Measurements from ENCODE around the gene NUP214. TPM values are rescaled to one million over a fixed set of nuclear protein-coding genes. Genes with fewer than 3 reads are reported as not detected.

Gene NUP214
- total RNA-seq, 1 experiment from 2014 or later, result 10.8 TPM

- H3K36me3 ChIP-seq, result no peaks in the 10 kb centered on the region
- no peak for DNase-seq (ENCODE audit: low read depth in 1 of 2, low spot score in 2 of 2)
- H3K9me3 ChIP-seq (replicated peaks), result no peaks in the 10 kb centered on the region
- H3K4me3 ChIP-seq, result no peak overlapping the region
- H3K27ac ChIP-seq, result no peak overlapping the region
- no peaks in the 10 kb centered on the region for H3K4me1 ChIP-seq (replicated peaks)
- H3K27me3 ChIP-seq (replicated peaks), result no peaks in the 10 kb centered on the region
These were observed 8.1 kb upstream of the NUP214 start for GRCh38 chr9:131117121-131117761.

- Histone ChIP-seq H3K9me3 (replicated peaks) (no peaks in the 10 kb centered on the region), H3K36me3 (no peaks in the 10 kb centered on the region), H3K4me3 (no peak overlapping the region), H3K4me1 (replicated peaks) (no peaks in the 10 kb centered on the region), H3K27ac (no peak overlapping the region), H3K27me3 (replicated peaks) (no peaks in the 10 kb centered on the region)
- DNase-seq (ENCODE audit: low read depth in 1 of 2, low spot score in 2 of 2), result no peak
These were observed 7.6 kb upstream of the NUP214 start for GRCh38 chr9:131117762-131118145.

GRCh38 chr9:131119600-131119999, 5.8 kb upstream of the NUP214 start:
- Histone ChIP-seq H3K4me3 (no peak overlapping the region), H3K4me1 (replicated peaks) (peaks cover 2% of the 10 kb centered on the region; the same call in 1 of the 2 replicates), H3K27ac (no peak overlapping the region), H3K9me3 (replicated peaks) (no peaks in the 10 kb centered on the region), H3K27me3 (replicated peaks) (no peaks in the 10 kb centered on the region), H3K36me3 (no peaks in the 10 kb centered on the region)
- DNase-seq (ENCODE audit: low read depth in 1 of 2, low spot score in 2 of 2), result no peak

- H3K4me1 ChIP-seq (replicated peaks), result peaks cover 5% of the 10 kb centered on the region; the same call in 1 of the 2 replicates
- no peak for DNase-seq (ENCODE audit: low read depth in 1 of 2, low spot score in 2 of 2)
- H3K27me3 ChIP-seq (replicated peaks), result no peaks in the 10 kb centered on the region
- H3K36me3 ChIP-seq, result peaks cover 2% of the 10 kb centered on the region; the same call in 1 of the 2 replicates
- no peak overlapping the region for H3K27ac ChIP-seq
- no peak overlapping the region for H3K4me3 ChIP-seq
- H3K9me3 ChIP-seq (replicated peaks), result no peaks in the 10 kb centered on the region
These were observed 4.7 kb upstream of the NUP214 start for GRCh38 chr9:131120620-131121228.

- no peak for DNase-seq (ENCODE audit: low read depth in 1 of 2, low spot score in 2 of 2)
- H3K27me3 ChIP-seq (replicated peaks), result no peaks in the 10 kb centered on the region
- H3K36me3 ChIP-seq, result peaks cover 3% of the 10 kb centered on the region; the same call in 1 of the 2 replicates
- H3K9me3 ChIP-seq (replicated peaks), result no peaks in the 10 kb centered on the region
- peaks cover 6% of the 10 kb centered on the region for H3K4me1 ChIP-seq (replicated peaks)
- no peak overlapping the region for H3K27ac ChIP-seq
- H3K4me3 ChIP-seq, result no peak overlapping the region
These were observed 4.0 kb upstream of the NUP214 start for GRCh38 chr9:131121346-131121745.

- H3K27me3 ChIP-seq (replicated peaks), result no peaks in the 10 kb centered on the region
- peaks cover 10% of the 10 kb centered on the region for H3K4me1 ChIP-seq (replicated peaks)
- no peak overlapping the region for H3K27ac ChIP-seq
- H3K9me3 ChIP-seq (replicated peaks), result no peaks in the 10 kb centered on the region
- H3K36me3 ChIP-seq, result peaks cover 8% of the 10 kb centered on the region
- H3K4me3 ChIP-seq, result no peak overlapping the region
- DNase-seq (ENCODE audit: low read depth in 1 of 2, low spot score in 2 of 2), result no peak
These were observed 3.2 kb upstream of the NUP214 start for GRCh38 chr9:131122158-131122557.

GRCh38 chr9:131125038-131125287, 423 bp upstream of the NUP214 start:
- H3K36me3 ChIP-seq, result peaks cover 34% of the 10 kb centered on the region
- peaks cover 10% of the 10 kb centered on the region for H3K4me1 ChIP-seq (replicated peaks)
- H3K27ac ChIP-seq, result peak overlapping the region; percentile 51
- no peaks in the 10 kb centered on the region for H3K9me3 ChIP-seq (replicated peaks)
- no peaks in the 10 kb centered on the region for H3K27me3 ChIP-seq (replicated peaks)
- peak overlapping the region; percentile 67 for H3K4me3 ChIP-seq
- DNase-seq (ENCODE audit: low read depth in 1 of 2, low spot score in 2 of 2), result no peak

GRCh38 chr9:131126059-131126426, 657 bp downstream of the NUP214 start:
- Histone ChIP-seq H3K27ac (peak overlapping the region; percentile 43), H3K4me3 (peak overlapping the region; percentile 67), H3K36me3 (peaks cover 44% of the 10 kb centered on the region), H3K9me3 (replicated peaks) (no peaks in the 10 kb centered on the region), H3K4me1 (replicated peaks) (peaks cover 10% of the 10 kb centered on the region), H3K27me3 (replicated peaks) (no peaks in the 10 kb centered on the region)
- no peak for DNase-seq (ENCODE audit: low read depth in 1 of 2, low spot score in 2 of 2)

- H3K9me3 ChIP-seq (replicated peaks), result no peaks in the 10 kb centered on the region
- peaks cover 10% of the 10 kb centered on the region for H3K4me1 ChIP-seq (replicated peaks)
- no peak overlapping the region for H3K27ac ChIP-seq
- no peaks in the 10 kb centered on the region for H3K27me3 ChIP-seq (replicated peaks)
- DNase-seq (ENCODE audit: low read depth in 1 of 2, low spot score in 2 of 2), result no peak
- H3K36me3 ChIP-seq, result peaks cover 67% of the 10 kb centered on the region
- H3K4me3 ChIP-seq, result no peak overlapping the region
These were observed 3.8 kb downstream of the NUP214 start for GRCh38 chr9:131129183-131129582.

- Histone ChIP-seq H3K4me3 (no peak overlapping the region), H3K27ac (no peak overlapping the region), H3K4me1 (replicated peaks) (no peaks in the 10 kb centered on the region), H3K9me3 (replicated peaks) (no peaks in the 10 kb centered on the region), H3K27me3 (replicated peaks) (no peaks in the 10 kb centered on the region), H3K36me3 (peaks cover 94% of the 10 kb centered on the region)
- DNase-seq (ENCODE audit: low read depth in 1 of 2, low spot score in 2 of 2), result no peak
These were observed 13.3 kb downstream of the NUP214 start for GRCh38 chr9:131138676-131139075.

GRCh38 chr9:131140112-131140511, 14.7 kb downstream of the NUP214 start:
- no peaks in the 10 kb centered on the region for H3K27me3 ChIP-seq (replicated peaks)
- no peaks in the 10 kb centered on the region for H3K9me3 ChIP-seq (replicated peaks)
- H3K27ac ChIP-seq, result no peak overlapping the region
- H3K4me3 ChIP-seq, result no peak overlapping the region
- DNase-seq (ENCODE audit: low read depth in 1 of 2, low spot score in 2 of 2), result no peak
- H3K36me3 ChIP-seq, result peaks cover 94% of the 10 kb centered on the region
- H3K4me1 ChIP-seq (replicated peaks), result no peaks in the 10 kb centered on the region

- Histone ChIP-seq H3K9me3 (replicated peaks) (no peaks in the 10 kb centered on the region), H3K27me3 (replicated peaks) (no peaks in the 10 kb centered on the region), H3K4me3 (no peak overlapping the region), H3K27ac (no peak overlapping the region), H3K4me1 (replicated peaks) (no peaks in the 10 kb centered on the region), H3K36me3 (peaks cover 94% of the 10 kb centered on the region)
- no peak for DNase-seq (ENCODE audit: low read depth in 1 of 2, low spot score in 2 of 2)
These were observed 15.2 kb downstream of the NUP214 start for GRCh38 chr9:131140550-131140949.

GRCh38 chr9:131142160-131142559, 16.8 kb downstream of the NUP214 start:
- no peak overlapping the region for H3K4me3 ChIP-seq
- no peaks in the 10 kb centered on the region for H3K27me3 ChIP-seq (replicated peaks)
- H3K4me1 ChIP-seq (replicated peaks), result no peaks in the 10 kb centered on the region
- no peak for DNase-seq (ENCODE audit: low read depth in 1 of 2, low spot score in 2 of 2)
- H3K27ac ChIP-seq, result no peak overlapping the region
- H3K36me3 ChIP-seq, result peaks cover 92% of the 10 kb centered on the region
- no peaks in the 10 kb centered on the region for H3K9me3 ChIP-seq (replicated peaks)

- H3K9me3 ChIP-seq (replicated peaks), result no peaks in the 10 kb centered on the region
- no peak for DNase-seq (ENCODE audit: low read depth in 1 of 2, low spot score in 2 of 2)
- no peaks in the 10 kb centered on the region for H3K27me3 ChIP-seq (replicated peaks)
- H3K27ac ChIP-seq, result no peak overlapping the region
- H3K4me3 ChIP-seq, result no peak overlapping the region
- no peaks in the 10 kb centered on the region for H3K4me1 ChIP-seq (replicated peaks)
- H3K36me3 ChIP-seq, result peaks cover 94% of the 10 kb centered on the region
These were observed 18.8 kb downstream of the NUP214 start for GRCh38 chr9:131144201-131144600.

- Histone ChIP-seq H3K27ac (no peak overlapping the region), H3K4me1 (replicated peaks) (no peaks in the 10 kb centered on the region), H3K27me3 (replicated peaks) (no peaks in the 10 kb centered on the region), H3K4me3 (no peak overlapping the region), H3K9me3 (replicated peaks) (no peaks in the 10 kb centered on the region), H3K36me3 (peaks cover 92% of the 10 kb centered on the region)
- no peak for DNase-seq (ENCODE audit: low read depth in 1 of 2, low spot score in 2 of 2)
These were observed 19.9 kb downstream of the NUP214 start for GRCh38 chr9:131145245-131145644.

All from SJSA1 (cell line).